Erythroblast (primary cell): ENCODE results near the gene RFC4.

Experiments used
- GATA1 ChIP-seq: IDR thresholded peaks from 2 replicates; pipeline ENCODE4 v1.6.1; 2011; ENCODE audit warnings: low read depth, mild to moderate bottlenecking, control low read depth, low read length, moderate library complexity
- POLR2A ChIP-seq: IDR thresholded peaks from 2 replicates; pipeline ENCODE4 v1.6.1; 2011; ENCODE audit warnings: mild to moderate bottlenecking, low read length

- TF ChIP-seq POLR2A (no peak), GATA1 (no peak)
Measured at GRCh38 chr3:186779204-186779603, 27.1 kb downstream of the RFC4 start.
